ENCODE measurements around the gene MAP1A.

MAP1A gene

GRCh38 chr15:43517354-43518196 is at the start of gene MAP1A:
Gene MAP1A (plus strand): TSS chr15:43517608. CDS start chr15:43521474, 3,866 bp downstream.
- in situ Hi-C loops (cut with HindIII; ENCODE audit: low sequenced_read_pairs): no loop called here

- in situ Hi-C loops (cut with HindIII; ENCODE audit: low sequenced_read_pairs): no loop called here
These were observed 47.5 kb upstream of the MAP1A start for GRCh38 chr15:43469867-43470266.

DNA sequence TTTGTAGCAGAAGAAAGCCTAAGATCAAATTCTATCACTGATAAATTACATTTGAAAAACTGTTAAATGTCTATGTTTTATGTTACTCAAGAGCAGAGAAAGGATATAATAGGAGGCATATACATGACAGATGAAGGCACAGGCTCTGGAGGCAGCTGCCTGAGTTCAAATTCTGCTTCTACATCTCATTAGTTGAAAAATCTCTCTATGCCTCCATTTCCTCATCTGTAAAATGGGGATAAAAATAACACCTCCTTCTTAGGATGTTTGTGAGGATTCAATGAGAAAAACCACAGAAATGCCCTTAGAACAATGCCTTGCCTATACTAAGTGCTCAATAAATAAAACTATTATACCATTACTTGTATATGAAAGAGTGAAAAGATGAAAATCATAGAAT is 45.4 kb upstream of the MAP1A start:
- in situ Hi-C loops (cut with HindIII; ENCODE audit: low sequenced_read_pairs): no loop called here

DNA sequence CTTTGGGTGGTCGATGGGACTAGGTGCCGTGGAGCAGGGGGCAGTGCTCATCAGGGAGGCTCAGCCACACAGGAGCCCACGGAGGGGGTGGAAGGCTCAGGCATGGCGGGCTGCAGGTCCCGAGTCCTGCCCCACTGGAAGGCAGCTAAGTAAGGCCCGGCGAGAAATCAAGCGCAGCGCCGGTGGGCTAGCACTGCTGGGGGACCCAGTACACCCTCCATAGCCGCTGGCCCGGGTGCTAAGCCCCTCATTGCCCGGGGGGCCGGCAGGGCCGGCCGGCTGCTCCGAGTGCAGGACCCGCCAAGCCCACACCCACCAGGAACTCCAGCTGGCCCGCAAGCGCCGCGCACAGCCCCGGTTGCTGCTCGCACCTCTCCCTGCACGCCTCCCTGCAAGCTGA is 43.5 kb upstream of the MAP1A start:
- in situ Hi-C loops (cut with HindIII; ENCODE audit: low sequenced_read_pairs): no loop called here

- in situ Hi-C loops (cut with HindIII; ENCODE audit: low sequenced_read_pairs): no loop called here
These were observed 33.9 kb upstream of the MAP1A start for GRCh38 chr15:43483297-43484128.

DNA sequence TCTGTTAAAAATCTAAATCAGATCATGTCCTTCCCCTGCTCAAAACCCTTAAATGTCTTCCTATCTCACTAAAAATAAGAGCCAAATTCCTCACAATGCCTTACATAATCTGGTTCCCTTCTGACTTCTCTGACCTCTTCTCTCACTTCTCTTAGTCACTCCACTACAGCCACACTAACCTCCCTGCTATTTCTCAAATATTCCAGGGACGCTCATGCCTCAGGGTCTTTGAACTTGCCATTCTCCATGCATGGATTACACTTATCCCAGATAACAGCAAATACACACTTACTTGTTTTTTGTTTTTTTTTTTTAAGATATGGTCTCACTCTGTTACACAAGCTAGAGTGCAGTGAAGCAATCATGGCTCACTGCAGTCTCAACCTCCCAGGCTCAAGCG is 33.0 kb upstream of the MAP1A start:
- in situ Hi-C loops (cut with HindIII; ENCODE audit: low sequenced_read_pairs): no loop called here

DNA sequence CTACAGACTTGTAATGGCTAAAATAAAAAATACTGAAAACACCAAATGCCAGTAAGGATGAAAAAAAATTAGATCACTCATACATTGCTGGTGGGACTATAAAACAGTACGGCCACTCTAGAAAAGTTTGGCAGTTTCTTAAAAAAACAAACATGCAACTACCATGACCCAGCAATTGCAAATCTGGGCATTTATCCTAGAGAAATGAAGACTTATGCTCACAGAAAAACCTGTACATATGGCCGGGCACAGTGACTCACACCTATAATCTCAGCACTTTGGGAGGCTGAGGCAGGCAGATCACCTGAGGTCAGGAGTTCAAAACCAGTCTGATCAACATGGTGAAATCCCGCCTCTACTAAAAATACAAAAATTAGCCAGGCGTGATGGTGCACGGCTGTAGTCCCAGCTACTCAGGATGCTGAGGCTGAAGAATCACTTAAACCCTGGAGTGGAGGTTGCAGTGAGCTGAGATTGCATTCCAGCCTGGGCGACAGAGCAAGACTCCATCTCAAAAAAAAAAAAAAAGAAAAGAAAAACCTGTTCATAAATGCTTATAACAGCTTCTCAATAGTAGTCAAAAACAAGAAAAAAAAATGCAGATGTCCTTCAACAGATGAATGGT is 30.0 kb upstream of the MAP1A start:
- in situ Hi-C loops (cut with HindIII; ENCODE audit: low sequenced_read_pairs): no loop called here

DNA sequence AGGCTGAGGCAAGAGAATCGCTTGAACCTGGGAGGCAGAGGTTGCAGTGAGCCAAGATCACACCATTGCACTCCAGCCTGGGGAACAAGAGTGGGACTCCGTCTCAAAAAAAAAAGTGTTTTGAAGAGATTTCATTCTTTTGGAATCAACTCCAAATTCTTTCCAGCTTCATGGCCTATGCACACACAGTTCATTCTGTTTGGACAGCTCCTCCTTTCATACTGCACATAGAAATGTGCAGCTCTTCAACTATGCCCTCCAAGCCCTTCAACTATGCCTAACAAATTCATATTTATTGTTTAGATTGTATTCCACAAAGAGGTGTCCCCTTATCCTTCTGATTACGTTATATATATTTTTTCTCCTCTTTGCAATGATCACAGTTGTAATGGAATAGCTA is 28.6 kb upstream of the MAP1A start:
- in situ Hi-C loops (cut with HindIII; ENCODE audit: low sequenced_read_pairs): no loop called here

GRCh38 chr15:43489191-43489590 is 28.2 kb upstream of the MAP1A start:
- in situ Hi-C loops (cut with HindIII; ENCODE audit: low sequenced_read_pairs): no loop called here

DNA sequence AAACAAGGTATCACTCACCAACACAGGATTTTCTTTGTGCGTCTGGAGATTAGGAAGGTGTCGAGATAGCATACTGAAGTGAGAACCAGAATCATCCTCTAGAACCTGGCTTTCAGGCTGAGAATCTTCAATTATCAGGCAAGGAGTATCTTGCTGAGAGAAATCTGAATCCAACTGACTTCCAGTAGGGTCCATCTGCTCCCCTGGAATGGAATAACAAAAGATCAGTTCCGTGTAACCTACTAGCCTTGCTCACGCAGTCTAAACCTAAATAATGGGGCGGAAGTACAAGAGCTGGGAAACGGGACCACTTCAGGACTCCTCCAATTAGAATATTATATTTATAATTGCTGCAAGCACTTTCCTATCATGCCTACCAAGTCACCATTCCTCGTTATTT is 25.1 kb upstream of the MAP1A start:
- in situ Hi-C loops (cut with HindIII; ENCODE audit: low sequenced_read_pairs): no loop called here

GRCh38 chr15:43492673-43493601 is 24.5 kb upstream of the MAP1A start, which contains the start of gene TP53BP1:
Gene TP53BP1 (minus strand): TSS chr15:43493156. CDS start chr15:43493043, 113 bp downstream.
- in situ Hi-C loops (cut with HindIII; ENCODE audit: low sequenced_read_pairs): no loop called here

DNA sequence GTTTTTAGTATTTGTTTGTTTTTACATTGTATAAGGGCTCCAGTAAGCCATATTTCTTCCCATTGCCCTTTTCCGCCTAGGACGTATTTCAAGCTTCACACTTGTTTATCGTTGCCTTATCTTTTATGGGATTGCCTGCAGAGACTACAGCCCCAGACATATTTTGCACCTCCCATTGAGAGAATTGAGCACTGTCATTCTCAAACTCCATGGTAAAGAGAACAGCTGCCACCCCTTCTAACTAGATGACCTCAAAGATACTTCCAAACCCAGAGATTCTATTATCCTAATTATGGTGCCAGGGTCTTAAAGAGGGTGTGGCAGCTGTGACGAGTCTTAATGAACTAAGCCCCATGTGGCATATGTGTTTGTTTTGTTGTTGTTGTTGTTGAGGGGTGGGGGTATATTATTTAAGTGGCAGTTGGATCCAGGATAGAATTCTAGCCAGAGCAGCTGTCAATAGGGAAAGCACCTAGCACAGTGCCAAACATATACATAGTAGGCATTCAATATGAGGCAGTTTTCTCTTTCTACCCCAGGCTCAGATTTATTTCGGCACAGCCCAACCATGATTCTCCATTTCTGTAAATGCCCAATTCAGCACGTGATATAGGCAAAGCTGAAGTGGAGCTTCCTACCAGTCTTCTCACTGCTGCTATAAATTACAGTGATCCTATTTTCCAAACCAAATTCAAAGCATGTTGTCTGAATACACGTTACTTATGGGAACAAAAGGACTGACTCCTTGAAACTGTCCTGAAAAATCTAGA is 23.5 kb upstream of the MAP1A start:
- in situ Hi-C loops (cut with HindIII; ENCODE audit: low sequenced_read_pairs): no loop called here

DNA sequence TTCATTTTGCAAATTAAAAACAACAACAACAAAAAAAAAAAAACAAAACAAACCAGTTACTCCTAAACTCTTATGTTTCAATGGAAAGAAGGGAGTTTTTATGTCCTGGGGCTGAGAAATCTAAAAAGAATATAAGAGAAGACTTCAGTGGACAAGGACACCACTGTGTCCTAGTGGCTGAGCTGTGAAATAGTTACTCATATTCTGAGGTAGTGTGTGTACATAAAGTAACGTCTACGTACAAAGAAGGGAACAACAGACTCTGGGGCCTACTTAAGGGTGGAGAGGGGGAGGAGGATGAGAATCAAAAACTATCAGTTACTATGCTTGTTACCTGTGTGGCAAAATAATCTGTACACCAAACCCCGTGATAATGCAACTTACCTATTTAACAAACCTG is 18.4 kb upstream of the MAP1A start:
- in situ Hi-C loops (cut with HindIII; ENCODE audit: low sequenced_read_pairs): no loop called here

DNA sequence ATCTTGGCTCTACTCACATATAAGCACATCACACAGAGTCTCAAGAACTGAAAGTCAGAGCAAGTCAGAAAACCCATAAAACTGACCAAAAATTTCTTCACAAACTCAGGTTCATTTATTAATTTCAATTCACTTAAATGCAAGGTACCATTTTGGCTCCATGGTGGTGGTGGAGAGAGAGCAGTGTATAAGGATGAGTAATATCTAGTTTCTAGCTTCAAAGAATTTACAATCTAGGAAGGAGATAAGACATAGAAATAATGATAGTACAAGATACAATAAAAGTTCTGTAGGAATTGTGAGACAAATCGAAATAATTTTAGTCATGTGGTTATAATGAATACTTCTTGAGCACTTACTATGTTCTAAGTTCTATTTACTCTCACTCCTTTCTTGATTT is 17.8 kb upstream of the MAP1A start:
- in situ Hi-C loops (cut with HindIII; ENCODE audit: low sequenced_read_pairs): no loop called here

DNA sequence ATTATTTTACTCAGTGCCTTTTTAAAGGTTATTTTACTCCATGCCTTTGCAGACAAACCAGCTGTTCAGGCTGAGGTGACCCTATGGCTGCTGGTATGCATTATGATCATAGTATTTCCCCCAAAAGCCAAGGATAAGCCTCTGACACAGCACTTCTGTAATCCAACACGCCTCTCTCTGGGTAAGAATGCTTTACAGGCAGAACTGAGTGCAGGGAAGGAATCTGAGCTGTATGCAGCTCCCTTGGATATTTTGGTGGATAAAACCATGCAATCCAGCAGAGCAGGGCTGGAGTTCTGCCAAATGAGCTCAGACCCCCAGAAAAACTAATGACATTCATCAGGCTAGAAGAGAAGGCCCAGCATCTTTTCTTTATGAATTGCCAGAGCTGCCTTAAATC is 11.7 kb upstream of the MAP1A start:
- in situ Hi-C loops (cut with HindIII; ENCODE audit: low sequenced_read_pairs): no loop called here

DNA sequence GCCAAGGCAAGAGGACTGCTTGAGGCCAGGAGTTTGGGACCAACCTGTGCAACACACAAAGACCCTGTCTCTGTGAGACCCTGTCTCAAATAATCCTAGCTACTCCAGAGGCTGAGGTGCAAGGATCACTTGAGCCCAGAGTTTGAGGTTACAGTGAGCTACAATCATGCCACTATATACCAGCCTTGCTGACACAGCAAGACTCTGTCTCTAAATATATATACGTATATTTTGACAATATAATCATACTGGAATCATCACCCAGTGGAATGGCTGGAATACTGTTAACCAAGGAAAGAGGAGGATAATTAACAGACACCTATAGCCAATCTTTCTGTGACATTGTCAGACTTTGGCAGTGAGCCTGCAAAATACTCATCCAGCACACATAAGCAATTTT is 9.0 kb upstream of the MAP1A start:
- in situ Hi-C loops (cut with HindIII; ENCODE audit: low sequenced_read_pairs): no loop called here

DNA sequence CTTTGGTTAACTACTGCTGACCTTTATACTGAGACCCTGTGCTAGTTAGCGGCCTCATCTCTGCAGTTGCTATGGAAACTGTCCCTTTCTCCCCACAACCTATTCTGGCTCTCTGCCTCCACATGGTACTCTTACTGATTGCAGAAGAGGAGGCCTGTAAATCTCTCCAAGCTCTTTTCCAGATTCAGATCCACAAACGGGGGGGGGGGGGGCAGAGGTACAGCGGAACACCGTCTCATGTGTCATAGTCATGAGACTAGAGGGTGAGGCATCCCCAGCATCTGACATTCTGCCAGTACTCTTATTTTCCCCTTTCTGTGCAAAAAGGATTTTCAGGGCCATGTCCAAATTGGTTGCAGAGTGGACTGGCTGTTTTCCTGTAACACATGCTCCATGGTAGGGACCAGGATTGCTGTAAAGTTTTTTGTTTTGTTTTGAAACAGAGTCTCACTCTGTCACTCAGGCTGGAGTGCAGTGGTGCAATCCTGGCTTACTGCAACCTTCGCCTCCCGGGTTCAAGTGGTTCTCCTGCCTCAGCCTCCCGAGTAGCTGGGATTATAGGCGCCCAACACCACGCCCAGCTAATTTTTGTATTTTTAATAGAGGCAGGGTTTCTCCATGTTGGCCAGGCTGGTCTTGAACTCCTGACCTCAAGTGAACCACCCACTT is 8.3 kb upstream of the MAP1A start:
- in situ Hi-C loops (cut with HindIII; ENCODE audit: low sequenced_read_pairs): no loop called here

GRCh38 chr15:43509660-43510199 is 7.7 kb upstream of the MAP1A start:
- in situ Hi-C loops (cut with HindIII; ENCODE audit: low sequenced_read_pairs): no loop called here

Measured in DLD1 (cell line).